Fibroblast of lung (primary cell): Measurements from ENCODE around the gene CCDC187.

Source experiments
- EZH2 ChIP-seq: IDR thresholded peaks from 2 replicates; pipeline ENCODE4 v1.5.1; 2012; ENCODE audit warnings: low read length, control low read depth, mild to moderate bottlenecking; ENCODE audit errors: missing control alignments
- TF ChIP-seq, protein P1 (sequence below), 2 donors: IDR thresholded peaks in 1 of 2; conservative IDR thresholded peaks in 1 of 2; 1 replicate in 1 of 2; 2 replicates in 1 of 2; pipeline ENCODE4 v1.5.1; 2011 to 2012; ENCODE audit warnings: low read length in 2 of 2, control low read depth in 1 of 2, inconsistent platforms in 1 of 2, low read depth in 1 of 2, mild to moderate bottlenecking in 1 of 2

DNA sequence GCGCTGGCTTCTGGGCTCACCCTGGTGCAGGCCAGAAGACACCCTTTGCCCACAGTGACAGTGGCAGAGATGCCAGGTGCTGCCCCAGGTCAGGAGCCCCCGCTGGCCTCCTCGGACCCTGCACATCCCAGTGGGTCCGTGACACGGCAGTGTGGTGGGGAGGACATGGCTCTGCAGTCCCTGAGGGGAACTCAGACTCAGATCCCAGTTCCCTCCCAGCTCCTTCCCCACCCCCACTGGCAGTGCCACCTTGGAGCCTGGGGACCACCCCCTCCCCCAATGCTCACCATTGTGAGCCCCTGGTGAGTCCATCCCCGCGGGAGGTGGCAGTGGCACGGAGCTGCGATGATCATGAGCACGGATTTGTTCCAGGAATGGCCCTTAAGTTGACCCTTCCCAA is 562 bp upstream of the CCDC187 start:
- no peak for TF ChIP-seq EZH2
- TF ChIP-seq, protein P1, sequence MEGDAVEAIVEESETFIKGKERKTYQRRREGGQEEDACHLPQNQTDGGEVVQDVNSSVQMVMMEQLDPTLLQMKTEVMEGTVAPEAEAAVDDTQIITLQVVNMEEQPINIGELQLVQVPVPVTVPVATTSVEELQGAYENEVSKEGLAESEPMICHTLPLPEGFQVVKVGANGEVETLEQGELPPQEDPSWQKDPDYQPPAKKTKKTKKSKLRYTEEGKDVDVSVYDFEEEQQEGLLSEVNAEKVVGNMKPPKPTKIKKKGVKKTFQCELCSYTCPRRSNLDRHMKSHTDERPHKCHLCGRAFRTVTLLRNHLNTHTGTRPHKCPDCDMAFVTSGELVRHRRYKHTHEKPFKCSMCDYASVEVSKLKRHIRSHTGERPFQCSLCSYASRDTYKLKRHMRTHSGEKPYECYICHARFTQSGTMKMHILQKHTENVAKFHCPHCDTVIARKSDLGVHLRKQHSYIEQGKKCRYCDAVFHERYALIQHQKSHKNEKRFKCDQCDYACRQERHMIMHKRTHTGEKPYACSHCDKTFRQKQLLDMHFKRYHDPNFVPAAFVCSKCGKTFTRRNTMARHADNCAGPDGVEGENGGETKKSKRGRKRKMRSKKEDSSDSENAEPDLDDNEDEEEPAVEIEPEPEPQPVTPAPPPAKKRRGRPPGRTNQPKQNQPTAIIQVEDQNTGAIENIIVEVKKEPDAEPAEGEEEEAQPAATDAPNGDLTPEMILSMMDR (conservative IDR thresholded peaks at IDR 0.05 in 1 of 2, IDR thresholded peaks at IDR 0.05 in 1 of 2; ENCODE audit: low read depth in 1 of 2, low read length in 2 of 2) = no peak
